Heart right ventricle (tissue), 16 donors: ENCODE data around the gene CD8B. TPM values are rescaled to one million over a fixed set of nuclear protein-coding genes. Genes with fewer than 3 reads are reported as not detected.
A peak's percentile ranks its signal among the peaks of the same experiment; 100 is the strongest.

Source experiments
- ATAC-seq, 8 donors: fragments of 200-7000 bp; cut with Tn5 transposase; one replicate each; pipeline ENCODE4 v1.9.1; 2020; ENCODE audit warnings: mild to moderate bottlenecking in 8 of 8, moderate library complexity in 8 of 8, moderate number of reproducible peaks in 1 of 8
- DNase-seq, 2 donors: peaks; one replicate each; pipeline ENCODE4 v3.0.0-alpha.2; 2020
- H3K27ac ChIP-seq, 10 donors: fragments of 200-600 bp; sonication (generic) in 2 of 10; one replicate each; pipeline versions ENCODE4 v1.5.0 to v1.8.0; 2020 to 2022; ENCODE audit warnings: mild to moderate bottlenecking in 3 of 10
- H3K27me3 ChIP-seq, 7 donors: fragments of 200-600 bp; one replicate each; pipeline ENCODE4 v1.8.0; 2021 to 2022; ENCODE audit warnings: mild to moderate bottlenecking in 2 of 7
- H3K36me3 ChIP-seq, 9 donors: fragments of 200-600 bp; sonication (generic) in 1 of 9; one replicate each; pipeline versions ENCODE4 v1.5.0 to v1.8.0; 2020 to 2022; ENCODE audit warnings: mild to moderate bottlenecking in 2 of 9
- H3K4me1 ChIP-seq, 9 donors: fragments of 200-600 bp; sonication (generic) in 1 of 9; one replicate each; pipeline versions ENCODE4 v1.5.0 to v1.8.0; 2020 to 2022; ENCODE audit warnings: mild to moderate bottlenecking in 4 of 9
- H3K4me3 ChIP-seq, 10 donors: fragments of 200-600 bp; sonication (generic) in 2 of 10; one replicate each; pipeline versions ENCODE4 v1.5.0 to v1.8.0; 2020 to 2022; ENCODE audit warnings: mild to moderate bottlenecking in 7 of 10, moderate library complexity in 2 of 10
- H3K9me3 ChIP-seq, 11 donors: fragments of 200-600 bp in 10 of 11; sonication (generic) in 2 of 11; one replicate each; pipeline versions ENCODE4 v1.5.0 to v1.8.0; 2013 to 2022; ENCODE audit warnings: mild to moderate bottlenecking in 2 of 11, control low read depth in 1 of 11, moderate library complexity in 1 of 11
- WGBS, 2 donors: extraction: QIAGEN DNeasy Blood & Tissue Kit; methylation state at CpG; one replicate each; pipeline ENCODE4 v1.1.7; 2013; ENCODE audit warnings: inconsistent platforms in 1 of 2; 5-methylcytosine and 5-hydroxymethylcytosine counted together
- intact Hi-C, 10 donors: fragments of 100-400 bp; cut with DNase I; formaldehyde crosslinking; loops; one replicate each; pipeline versions ENCODE4 v1.11.1 to v1.14.2; 2022
- polyA plus RNA-seq, 2 donors: library from polyadenylated mRNA; stranded (reverse); fragments of 200-250 nt; gene quantifications; one replicate each; pipeline ENCODE4 v1.2.3, GENCODE V29; 2013
- total RNA-seq, 10 donors: library from RNA; stranded (reverse); fragmentation: NEBNext Ultra II Directional in 3 of 10; extraction: Animal tissue kit (Norgen Biotek cat#: 25700) in 3 of 10; gene quantifications; one replicate each; pipeline versions ENCODE4 v1.2.1 to v1.2.4, GENCODE V29; 2021 to 2023
- TF ChIP-seq, protein P1 (sequence below), 9 donors: fragments of 200-600 bp; sonication (generic) in 2 of 9; IDR thresholded peaks; one replicate each; pipeline versions ENCODE4 v1.5.0 to v1.8.0; 2021 to 2022; ENCODE audit warnings: antibody characterized with exemption in 9 of 9, mild to moderate bottlenecking in 5 of 9, moderate library complexity in 1 of 9
- donor health status: Arrhythmogenic right ventricular cardiomyopathy.
- donor health status: ischemic (EF 13 %, LVEDD 7.1; RV severe dilation, severe dysfunction).
- donor health status: healthy with polysubstance abuse.
- donor health status: DM: no; HTN: yes; CAD: no.
- donor health status: DM: no; HTN: no; CAD: no.
- donor health status: ischemic (EF 25% LVEDD 6.9; RV normal size, moderate dysfunction).
- donor health status: ischemic (EF 25% LVEDD 5.7; RV mildly dilated, moderate dysfunction).
- donor health status: healthy.
- donor health status: DM: yes; HTN: yes; CAD: no.
- donor health status: Ischemic cardiomyopathy.
- donor health status: ischemic (EF 35%, LVEDD 5.7; RV mildly dilated, moderate dysfunction).
- donor health status: nonischemic (EF 11% LVEDD 7.7; RV severe dilation, severe dysfunction).
- donor health status: DM: yes; HTN: yes; CAD: no.
- donor health status: PGD.
- donor health status: ischemic (EF 29% LVEDD 5.4; RV normal size, mild dysfunction).
- donor health status: nonischemic (EF 23%, LVEDD 6.1; RV moderate dilation, normal function).

CD8B gene
- total and polyA plus RNA-seq, 12 donors = 0.28 to 5.2 (median 0.50) TPM; not detected in 8

- no peak overlapping the region for H3K27ac ChIP-seq
- TF ChIP-seq, protein P1, sequence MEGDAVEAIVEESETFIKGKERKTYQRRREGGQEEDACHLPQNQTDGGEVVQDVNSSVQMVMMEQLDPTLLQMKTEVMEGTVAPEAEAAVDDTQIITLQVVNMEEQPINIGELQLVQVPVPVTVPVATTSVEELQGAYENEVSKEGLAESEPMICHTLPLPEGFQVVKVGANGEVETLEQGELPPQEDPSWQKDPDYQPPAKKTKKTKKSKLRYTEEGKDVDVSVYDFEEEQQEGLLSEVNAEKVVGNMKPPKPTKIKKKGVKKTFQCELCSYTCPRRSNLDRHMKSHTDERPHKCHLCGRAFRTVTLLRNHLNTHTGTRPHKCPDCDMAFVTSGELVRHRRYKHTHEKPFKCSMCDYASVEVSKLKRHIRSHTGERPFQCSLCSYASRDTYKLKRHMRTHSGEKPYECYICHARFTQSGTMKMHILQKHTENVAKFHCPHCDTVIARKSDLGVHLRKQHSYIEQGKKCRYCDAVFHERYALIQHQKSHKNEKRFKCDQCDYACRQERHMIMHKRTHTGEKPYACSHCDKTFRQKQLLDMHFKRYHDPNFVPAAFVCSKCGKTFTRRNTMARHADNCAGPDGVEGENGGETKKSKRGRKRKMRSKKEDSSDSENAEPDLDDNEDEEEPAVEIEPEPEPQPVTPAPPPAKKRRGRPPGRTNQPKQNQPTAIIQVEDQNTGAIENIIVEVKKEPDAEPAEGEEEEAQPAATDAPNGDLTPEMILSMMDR (IDR thresholded peaks at IDR 0.05) = no peak
- no peak overlapping the region for H3K4me3 ChIP-seq
- H3K9me3 ChIP-seq = no peaks in the 10 kb centered on the region
- no peaks in the 10 kb centered on the region for H3K27me3 ChIP-seq
- peaks cover 0 to 98% (median 40%) of the 10 kb centered on the region in 9 donors for H3K36me3 ChIP-seq
- intact Hi-C loops = loop anchor here in 2 of 10 donors (5.0 to 10.0 kb wide), 2 partner anchors 37 to 255 kb away; no protein-coding TSS in a partner anchor
- peaks cover 9 to 44% (median 19%) of the 10 kb centered on the region in 9 donors for H3K4me1 ChIP-seq
- WGBS, 2 donors = 69 to 75% methylated on average over 4 of the region's 4 CpGs
- ATAC-seq (no peak), DNase-seq (no peak)
Observed at GRCh38 chr2:86769838-86770237, 91.8 kb downstream of the CD8B start.

DNA sequence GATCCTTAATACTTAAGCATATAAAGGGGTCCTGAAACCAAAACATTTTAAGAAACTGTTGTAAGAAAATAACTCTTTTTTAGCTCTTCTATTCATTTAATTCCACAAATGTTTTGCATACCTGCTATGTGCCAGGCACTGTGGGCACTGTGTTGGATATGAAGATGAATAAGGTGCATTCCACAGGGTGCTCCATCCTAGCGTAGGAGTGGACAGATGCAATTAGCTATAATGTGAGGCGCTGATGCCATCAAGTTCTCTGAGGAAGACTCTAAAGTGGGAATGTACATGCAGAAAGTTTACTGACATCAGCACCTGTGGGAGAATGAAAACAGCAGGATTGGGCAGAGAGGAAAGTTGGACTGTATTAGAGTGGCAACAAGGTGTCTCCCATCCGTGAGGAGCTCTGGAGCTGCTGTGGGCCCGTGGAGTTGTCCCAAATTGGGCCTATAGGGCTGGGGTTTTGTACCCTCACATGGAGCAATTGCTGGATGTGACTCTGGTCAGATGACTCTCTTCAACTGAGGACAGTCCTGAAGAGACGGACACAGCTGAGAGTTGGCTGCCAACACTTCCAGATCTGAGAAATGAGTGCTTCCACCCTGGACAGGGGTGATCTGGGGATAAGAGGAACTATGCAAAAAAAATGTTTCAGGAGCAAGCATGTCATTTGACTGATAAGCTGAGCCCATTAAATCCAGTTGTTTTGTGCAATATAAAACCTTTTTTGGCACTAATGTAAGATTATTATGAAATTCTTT lies 93.3 kb downstream of the CD8B start:
- Histone ChIP-seq H3K4me1 (peaks cover 9 to 50% (median 23%) of the 10 kb centered on the region in 9 donors), H3K9me3 (no peaks in the 10 kb centered on the region), H3K27me3 (no peaks in the 10 kb centered on the region), H3K4me3 (no peak overlapping the region), H3K27ac (no peak overlapping the region), H3K36me3 (peaks cover 0 to 83% (median 34%) of the 10 kb centered on the region in 9 donors)
- DNase-seq (no peak), ATAC-seq (peak in 7 of 8 donors; percentile 29 to 64 (median 55))
- TF ChIP-seq, protein P1 (IDR thresholded peaks at IDR 0.05) = no peak
- 49 to 59% methylated on average over 5 of the region's 5 CpGs for WGBS, 2 donors
- intact Hi-C loops = loop anchor here in 2 of 10 donors (5.0 to 10.0 kb wide), 2 partner anchors 39 to 254 kb away; no protein-coding TSS in a partner anchor

Other genes starting within 250 kb of the CD8B start
- gene RNF103, start 238.0 kb downstream of the CD8B start, total RNA-seq = 10 to 100 TPM; 33.2 to 83.0 (median 59.1) TPM
- 10 to 100 TPM; 31.8 to 40.1 TPM for gene RNF103, start 238.0 kb downstream of the CD8B start, polyA plus RNA-seq
- gene RMND5A, start 141.6 kb downstream of the CD8B start, total RNA-seq = 100 to 1,000 TPM in 7 of 10 donors, 10 to 100 TPM in 3; 68.0 to 152 (median 114) TPM
- 10 to 100 TPM; 23.4 to 29.3 TPM for gene RMND5A, start 141.6 kb downstream of the CD8B start, polyA plus RNA-seq
- gene CD8A, start 71.0 kb downstream of the CD8B start, total RNA-seq = 10 to 100 TPM in 1 of 10 donors, under 1 TPM in 8, not detected in 1; 0.19 to 11.8 (median 0.48) TPM
- gene CD8A, start 71.0 kb downstream of the CD8B start, polyA plus RNA-seq = under 1 TPM; 0.35 to 0.73 TPM
- gene RGPD1, start 80.2 kb upstream of the CD8B start, total RNA-seq = 1 to 10 TPM in 2 of 10 donors, under 1 TPM in 8; 0.33 to 4.8 (median 0.67) TPM
- gene RGPD1, start 80.2 kb upstream of the CD8B start, polyA plus RNA-seq = under 1 TPM; 0.39 to 0.51 TPM
- 1 to 10 TPM in 8 of 10 donors, under 1 TPM in 2; 0.74 to 3.4 (median 1.5) TPM for gene PLGLB1, start 160.0 kb upstream of the CD8B start, total RNA-seq
- gene PLGLB1, start 160.0 kb upstream of the CD8B start, polyA plus RNA-seq = 10 to 100 TPM in 1 of 2 donors, under 1 TPM in 1; 0.83 to 13.7 TPM